Activated CD4-positive, alpha-beta T cell treated with anti-CD3 and anti-CD28 coated beads, Interleukin-2, Interleukin-6, amounts not matched to agents 100 ng/mL and 50 ng/mL, durations not matched to agents 16 hours and 8 hours (primary cell): ENCODE results near the gene OSBPL5.

ENCODE experiments used
- DNase-seq: peaks from one replicate; pipeline ENCODE4 v3.0.0-alpha.2; 2020

OSBPL5 gene

GRCh38 chr11:3165152-3165705, at the start of gene OSBPL5:
Gene OSBPL5 (minus strand): TSS chr11:3165310. CDS start chr11:3129148, 36,162 bp downstream.
- peak; percentile 36 for DNase-seq

GRCh38 chr11:3214420-3214699, 49.2 kb upstream of the OSBPL5 start:
- DNase-seq = no peak

GRCh38 chr11:3213659-3214419, 48.7 kb upstream of the OSBPL5 start:
- DNase-seq = no peak

- no peak for DNase-seq
These were observed 43.2 kb upstream of the OSBPL5 start for GRCh38 chr11:3208272-3208671.

GRCh38 chr11:3207526-3208189, 42.5 kb upstream of the OSBPL5 start:
- DNase-seq = no peak

GRCh38 chr11:3206922-3207204, 41.8 kb upstream of the OSBPL5 start:
- DNase-seq = no peak

GRCh38 chr11:3206156-3206921, 41.2 kb upstream of the OSBPL5 start:
- DNase-seq = no peak

GRCh38 chr11:3205261-3206155, 40.4 kb upstream of the OSBPL5 start:
- no peak for DNase-seq

GRCh38 chr11:3204141-3205015, 39.3 kb upstream of the OSBPL5 start:
- DNase-seq = no peak

GRCh38 chr11:3203221-3204043, 38.3 kb upstream of the OSBPL5 start:
- DNase-seq = no peak

GRCh38 chr11:3202759-3203158, 37.6 kb upstream of the OSBPL5 start:
- no peak for DNase-seq

- no peak for DNase-seq
These were observed 37.2 kb upstream of the OSBPL5 start for GRCh38 chr11:3202305-3202704.

GRCh38 chr11:3201677-3202181, 36.6 kb upstream of the OSBPL5 start:
- no peak for DNase-seq

GRCh38 chr11:3201112-3201581, 36.0 kb upstream of the OSBPL5 start:
- DNase-seq = no peak

GRCh38 chr11:3200388-3201111, 35.4 kb upstream of the OSBPL5 start:
- DNase-seq = no peak

GRCh38 chr11:3199537-3200295, 34.6 kb upstream of the OSBPL5 start:
- no peak for DNase-seq

GRCh38 chr11:3198815-3199214, 33.7 kb upstream of the OSBPL5 start:
- DNase-seq = no peak

GRCh38 chr11:3197878-3198528, 32.9 kb upstream of the OSBPL5 start:
- no peak for DNase-seq
